DMS79 (cell line): ENCODE data around the gene GPX2.

Source experiments
- DNase-seq: peaks from one replicate; lab custom pipeline; 2025; lab: John Stamatoyannopoulos, UW

Gene GPX2

DNA sequence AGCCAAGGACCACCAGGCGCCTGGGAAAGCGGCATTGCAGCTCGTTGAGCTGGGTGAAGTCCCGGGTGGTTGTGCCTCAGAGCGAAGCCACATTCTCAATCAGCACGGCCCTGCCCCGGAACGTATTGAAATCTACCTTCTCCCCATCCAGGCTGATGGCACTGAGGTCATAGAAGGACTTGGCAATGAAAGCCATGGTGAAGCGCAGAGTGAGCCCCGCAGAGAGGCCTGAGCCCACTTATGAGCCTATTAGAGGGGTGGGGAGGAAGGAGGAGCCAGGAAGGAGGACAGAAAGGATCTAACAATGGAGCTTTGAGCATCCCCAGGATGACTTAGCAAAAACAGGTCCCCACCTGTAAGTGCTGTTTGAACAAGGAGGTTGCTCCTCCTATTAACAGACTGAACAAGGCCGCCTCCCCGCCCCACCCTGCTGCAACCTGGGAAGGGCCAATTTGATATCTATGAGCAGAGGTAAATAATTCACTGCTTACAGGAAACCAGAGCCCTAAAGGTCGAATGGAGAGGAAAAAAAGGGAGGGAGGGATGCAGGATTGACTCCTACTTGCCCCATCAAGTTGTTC is at the start of gene GPX2:
GPX2 (minus strand) TSS at position 215 of the 581 bp plus-strand sequence; CDS start at position 196, 19 bp downstream.
- DNase-seq, result peak; percentile 100

DNA sequence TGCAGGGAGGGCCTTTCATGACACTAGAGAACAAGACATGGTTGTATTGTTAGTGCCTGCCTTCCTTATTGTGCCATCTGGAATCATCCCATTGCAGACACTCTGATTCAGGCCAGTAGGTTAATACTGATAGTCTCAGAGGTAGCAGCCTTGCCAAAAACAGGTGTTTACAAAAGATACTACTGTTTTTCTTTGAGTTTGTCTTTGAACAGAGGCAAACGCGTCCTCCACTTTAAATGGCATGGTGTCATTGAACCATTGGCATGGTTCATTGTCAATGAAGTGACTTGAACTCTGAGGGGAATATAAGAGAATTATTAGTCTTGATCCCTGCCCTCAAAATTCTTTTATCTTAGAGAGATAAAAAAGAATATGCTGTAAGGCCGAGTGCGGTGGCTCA is 48.4 kb upstream of the GPX2 start:
- no peak for DNase-seq

DNA sequence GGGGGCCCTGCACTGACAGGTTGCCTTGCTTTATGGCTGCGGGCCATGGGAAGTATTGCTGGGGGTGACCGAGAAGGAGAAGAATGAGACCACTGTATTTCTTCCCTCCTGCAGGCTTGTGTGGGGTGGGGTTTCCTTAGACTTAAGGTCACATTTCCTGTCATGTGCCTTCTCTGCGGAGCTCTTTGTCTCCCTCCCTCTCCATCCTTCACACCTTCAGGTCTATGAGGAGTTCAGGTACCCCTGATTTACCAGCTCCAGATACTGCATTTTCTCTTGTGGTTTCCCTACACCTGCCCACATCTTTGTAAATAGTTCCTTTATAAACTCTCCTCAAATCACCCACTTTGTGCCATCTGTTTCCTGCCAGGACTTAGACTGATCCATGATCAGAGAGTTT is 47.8 kb upstream of the GPX2 start:
- no peak for DNase-seq

DNA sequence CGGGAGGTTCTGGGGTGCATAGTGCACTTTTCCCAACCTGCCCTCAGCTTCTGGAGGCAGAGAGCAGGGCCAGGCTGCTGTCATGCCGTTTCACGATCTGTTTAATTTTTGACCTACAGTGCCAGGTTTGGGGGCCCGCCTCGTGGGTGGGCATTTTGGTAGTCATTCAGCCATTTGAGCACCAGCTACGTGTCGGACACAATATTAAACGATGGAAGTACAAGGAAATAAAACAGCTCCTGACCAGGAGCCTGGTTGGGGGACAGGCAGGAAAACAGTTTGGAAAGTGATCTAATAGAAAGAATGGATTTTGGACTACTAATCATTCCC is 44.9 kb upstream of the GPX2 start:
- peak; percentile 75 for DNase-seq

DNA sequence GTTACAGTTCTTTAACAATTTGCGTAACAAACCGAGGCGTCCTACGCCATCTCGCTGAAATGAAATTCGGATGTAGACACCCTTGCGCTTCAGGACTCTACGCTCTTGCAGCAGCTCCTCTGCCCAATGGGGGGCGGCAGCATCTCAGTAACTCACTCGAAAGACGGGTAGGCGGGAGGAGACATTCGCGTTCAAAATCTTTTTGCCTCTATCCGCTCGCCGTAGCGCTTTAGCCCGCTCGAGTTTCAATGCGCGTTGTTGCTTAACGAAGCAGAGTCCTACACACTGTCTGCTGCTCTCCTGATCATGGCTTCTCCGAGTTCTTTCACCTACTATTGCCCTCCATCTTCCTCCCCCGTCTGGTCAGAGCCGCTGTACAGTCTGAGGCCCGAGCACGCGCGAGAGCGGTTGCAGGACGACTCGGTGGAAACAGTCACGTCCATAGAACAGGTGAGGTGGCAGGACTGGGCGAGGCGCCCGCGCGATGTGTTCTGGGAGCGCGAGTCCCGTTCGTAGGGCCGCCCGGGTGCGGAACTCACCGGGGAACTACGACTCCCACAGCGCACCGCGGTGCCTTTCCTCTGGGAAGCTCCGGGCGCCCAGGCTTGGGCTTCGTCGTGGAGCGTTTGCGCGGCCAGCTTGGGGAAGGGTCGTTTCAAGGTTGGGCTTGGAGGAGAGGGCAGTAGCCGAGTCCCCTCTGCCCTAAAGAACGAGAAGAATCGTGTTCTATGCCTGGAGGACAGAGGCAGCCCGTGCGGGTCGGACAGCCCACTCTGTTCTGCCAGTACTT is 44.3 kb upstream of the GPX2 start, which contains the start of gene FNTB:
FNTB (plus strand) TSS at position 248 of the 790 bp plus-strand sequence; CDS start at position 307, 59 bp downstream.
- peak; percentile 97 for DNase-seq

DNA sequence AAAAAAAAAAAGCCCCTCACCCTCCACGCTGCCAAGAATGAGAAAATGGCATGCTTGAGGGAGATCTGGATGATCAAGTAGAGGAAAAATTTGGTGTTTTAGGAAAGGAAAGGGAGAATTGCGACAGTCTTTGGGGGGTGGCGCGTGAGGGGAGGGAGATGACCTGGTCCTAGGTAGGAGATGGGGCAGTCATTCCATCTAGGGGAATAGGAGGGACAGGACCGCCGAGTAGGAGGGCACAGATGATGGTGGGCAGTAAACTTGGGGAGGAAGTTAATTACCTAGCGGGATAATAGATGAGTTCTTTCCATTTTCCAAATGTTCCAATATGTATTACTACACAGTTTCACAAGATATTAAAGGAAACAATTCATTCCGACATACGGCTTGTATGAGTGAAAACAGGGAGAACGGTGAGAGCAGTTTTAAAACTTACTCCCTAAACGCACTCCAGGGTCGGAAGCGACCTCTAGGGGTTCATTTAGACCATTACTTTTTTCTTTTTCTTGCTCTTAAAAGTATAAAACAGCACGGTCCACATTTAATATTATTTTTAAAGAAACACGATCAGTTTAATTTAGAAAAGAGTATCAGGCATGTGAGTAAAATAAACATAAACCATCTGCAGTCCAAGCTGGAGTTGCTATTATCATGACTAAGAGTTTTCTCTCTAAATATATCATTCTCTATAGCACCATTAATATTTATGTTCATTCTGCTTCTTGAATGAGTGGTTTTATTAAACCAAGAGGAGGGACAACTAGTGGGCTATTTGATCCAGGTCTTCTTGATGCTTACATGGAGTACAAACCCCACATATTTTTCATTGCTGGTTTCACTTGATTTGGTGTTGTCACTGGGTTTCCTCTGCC is 41.1 kb upstream of the GPX2 start:
- DNase-seq, result peak; percentile 45

DNA sequence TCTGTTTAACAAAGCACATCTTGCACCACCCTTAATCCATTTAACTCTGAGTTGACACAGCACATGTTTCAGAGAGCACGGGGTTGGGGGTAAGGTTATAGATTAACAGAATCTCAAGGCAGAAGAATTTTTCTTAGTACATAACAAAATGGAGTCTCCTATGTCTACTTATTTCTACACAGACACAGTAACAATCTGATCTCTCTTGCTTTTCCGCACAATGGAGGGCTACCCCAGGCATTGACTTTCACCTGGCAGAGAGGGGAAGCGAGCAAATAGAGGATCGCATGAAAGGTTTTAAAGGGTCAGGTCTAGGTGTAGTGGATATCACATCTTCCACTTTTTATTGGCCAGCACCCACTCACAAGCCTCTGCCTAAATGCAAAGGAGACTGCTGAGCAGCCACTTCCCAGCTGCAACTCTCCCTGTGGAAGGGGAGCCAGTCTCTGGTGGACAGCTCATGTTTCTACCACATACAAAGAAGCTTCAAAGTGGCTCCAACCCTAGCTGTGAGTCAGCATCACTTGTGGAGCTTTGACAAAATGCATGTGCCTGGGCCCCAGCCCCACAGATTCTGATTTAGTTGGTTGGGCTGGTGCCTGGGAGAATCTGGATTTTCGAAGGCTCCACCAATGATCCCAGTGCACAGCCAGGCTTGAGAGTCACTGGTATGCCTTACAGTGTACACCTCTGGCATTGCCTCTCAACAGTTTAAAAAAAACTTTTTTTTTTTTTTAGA is 37.0 kb upstream of the GPX2 start:
- DNase-seq, result peak; percentile 80

DNA sequence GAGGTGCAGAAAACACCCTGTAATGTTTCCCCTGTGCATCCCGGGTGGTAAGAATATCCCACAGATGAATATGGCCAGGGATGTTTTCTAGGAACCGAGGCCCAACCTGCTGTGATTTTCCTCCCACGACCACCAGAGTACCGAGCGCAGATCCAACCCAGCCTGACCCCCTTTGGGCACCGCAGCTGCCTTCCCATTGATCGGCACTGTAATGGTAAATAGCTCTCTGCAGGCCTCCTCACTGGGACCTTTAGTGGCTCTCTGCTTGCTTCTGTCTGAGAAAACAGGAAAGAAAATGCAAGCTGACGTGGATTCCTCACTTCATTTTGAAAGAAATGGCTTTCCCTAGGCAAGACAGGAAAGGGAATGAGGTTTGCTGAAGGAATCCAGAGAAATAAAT is 32.0 kb upstream of the GPX2 start:
- DNase-seq, result no peak

DNA sequence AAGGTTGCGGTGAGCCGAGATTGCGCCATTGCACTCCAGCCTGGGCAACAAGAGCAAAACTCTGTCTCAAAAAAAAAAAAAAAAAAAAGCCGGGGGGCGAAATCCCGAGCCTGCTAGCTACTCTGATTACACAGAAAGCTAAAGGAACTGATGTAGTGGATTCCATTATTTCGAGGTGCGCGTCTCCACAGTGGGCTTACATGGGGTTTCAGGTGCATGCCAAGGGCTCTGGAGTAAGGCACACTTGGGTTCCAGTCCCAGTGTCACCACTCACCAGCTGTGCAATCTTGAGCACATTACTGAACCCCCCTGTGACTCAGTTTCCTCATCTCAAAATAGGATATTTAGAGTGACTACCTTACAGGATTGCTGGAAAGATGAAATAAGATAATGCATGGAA is 31.3 kb upstream of the GPX2 start:
- no peak for DNase-seq

DNA sequence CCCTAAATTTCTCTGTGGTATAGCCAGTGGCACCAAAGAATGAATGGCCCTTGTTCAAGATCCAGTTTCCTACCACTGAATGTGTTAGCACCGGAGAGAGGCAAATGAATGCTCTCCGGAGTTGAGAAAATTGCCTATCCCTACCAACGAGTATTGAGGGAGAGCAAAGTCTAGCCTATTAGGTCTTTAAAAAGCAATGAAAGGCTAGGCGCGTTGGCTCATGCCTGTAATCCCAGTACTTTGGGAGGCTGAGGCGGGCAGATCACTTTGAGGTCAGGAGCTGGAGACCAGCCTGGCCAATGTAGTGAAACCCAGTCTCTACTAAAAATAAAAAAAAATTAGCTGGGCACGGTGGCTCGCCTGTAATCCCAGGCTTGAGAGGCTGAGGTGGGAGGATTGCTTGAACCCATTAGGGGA is 30.5 kb upstream of the GPX2 start:
- no peak for DNase-seq

DNA sequence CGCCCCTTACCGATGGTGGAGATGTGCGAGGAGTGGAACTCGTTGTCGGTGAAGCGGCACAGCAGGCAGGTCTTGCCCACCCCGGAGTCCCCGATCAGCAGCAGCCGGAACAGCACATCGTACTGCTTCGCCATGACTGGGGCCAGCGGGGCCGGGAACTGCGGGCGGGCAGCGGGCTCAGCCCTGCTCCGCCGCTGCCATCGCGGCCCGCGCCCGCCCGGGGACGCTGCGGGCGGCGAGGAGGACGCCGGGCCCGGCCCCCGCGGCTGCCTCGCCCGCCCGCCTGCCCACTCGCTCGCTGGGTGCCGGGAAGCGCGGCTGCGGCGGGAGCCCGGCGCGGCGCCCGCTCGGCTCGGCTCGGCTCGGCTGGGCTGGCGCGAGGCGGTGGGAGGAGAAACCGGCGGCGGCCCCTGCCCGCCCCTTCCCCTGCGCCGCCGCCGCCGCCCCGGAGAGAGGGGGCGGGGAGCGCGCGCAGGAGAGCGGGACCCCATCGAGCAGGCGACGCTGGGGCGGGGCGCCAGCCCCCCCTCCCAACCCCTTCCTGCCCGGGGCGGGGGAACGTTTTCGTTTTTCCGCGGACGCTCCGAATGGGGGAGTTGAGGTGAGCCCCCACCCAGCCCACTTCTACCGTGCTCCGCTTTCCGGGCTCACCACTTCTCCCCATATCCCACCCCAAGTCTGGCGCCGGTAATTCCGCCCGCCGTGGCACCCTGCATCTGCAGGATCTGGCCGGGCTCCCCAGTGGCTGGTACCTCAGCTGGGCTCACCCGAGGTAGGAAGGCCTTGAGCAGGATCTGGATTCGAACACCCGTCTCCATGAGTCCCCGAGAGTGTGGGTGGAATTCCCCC is 29.6 kb upstream of the GPX2 start, which contains the start of gene RAB15:
RAB15 (minus strand) TSS at position 394 of the 849 bp plus-strand sequence; CDS start at position 134, 260 bp downstream.
- DNase-seq, result peak; percentile 12

DNA sequence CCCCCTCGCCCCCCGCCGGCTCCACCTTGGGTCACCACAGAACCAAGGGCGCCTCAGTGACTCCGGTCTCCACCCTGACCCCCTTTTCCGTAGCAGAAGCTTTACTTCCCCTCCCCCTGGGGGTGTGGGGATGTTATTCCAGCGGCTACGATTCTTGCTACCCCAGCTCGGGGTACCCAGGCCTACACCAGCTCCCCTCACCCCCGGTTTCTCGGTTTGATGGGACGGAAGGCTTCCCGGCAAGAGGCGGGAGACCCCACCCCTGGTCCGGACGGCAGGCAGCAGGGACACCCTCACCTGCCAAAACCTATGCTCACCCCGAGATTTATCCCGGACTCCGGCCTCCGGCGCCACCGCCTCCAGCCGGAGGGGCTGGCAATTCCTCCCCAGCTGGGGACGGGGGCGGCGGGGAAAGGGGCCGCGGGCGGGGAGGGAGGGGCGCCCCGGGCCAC is 29.0 kb upstream of the GPX2 start:
- DNase-seq, result no peak

DNA sequence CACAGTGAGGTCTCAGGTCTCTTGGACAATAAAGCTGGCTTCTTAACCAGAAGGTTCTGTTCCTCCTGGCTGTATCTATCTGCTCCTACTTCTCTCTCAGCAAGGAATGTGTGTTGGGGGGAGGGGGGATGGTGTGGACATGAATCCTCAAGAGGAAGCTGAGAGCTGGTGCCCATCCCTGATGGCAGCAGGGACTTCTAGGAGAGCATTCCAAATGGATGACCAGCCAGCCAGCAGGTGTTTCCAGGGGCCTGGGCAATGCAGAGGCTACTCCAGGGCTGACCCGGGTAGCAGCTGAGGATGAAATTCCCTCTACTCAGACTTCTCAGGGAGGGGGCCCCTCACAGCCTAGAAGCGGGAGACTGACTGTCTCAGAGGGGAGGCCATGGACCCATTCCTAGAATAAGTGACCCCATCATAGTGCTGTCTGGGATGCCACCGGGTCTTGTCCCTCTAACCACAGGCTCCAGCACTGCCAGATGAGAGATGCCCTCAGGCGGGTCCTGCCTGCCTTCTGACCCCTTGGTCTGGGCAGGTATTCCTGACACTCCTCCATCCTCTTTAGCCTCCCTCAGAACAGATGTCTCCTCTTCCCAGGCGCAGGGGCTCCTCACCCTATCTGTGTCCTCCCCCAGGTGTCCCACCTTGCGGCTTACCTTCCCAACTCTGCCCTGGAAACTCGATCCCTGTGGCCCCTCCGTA is 28.4 kb upstream of the GPX2 start:
- DNase-seq, result no peak

DNA sequence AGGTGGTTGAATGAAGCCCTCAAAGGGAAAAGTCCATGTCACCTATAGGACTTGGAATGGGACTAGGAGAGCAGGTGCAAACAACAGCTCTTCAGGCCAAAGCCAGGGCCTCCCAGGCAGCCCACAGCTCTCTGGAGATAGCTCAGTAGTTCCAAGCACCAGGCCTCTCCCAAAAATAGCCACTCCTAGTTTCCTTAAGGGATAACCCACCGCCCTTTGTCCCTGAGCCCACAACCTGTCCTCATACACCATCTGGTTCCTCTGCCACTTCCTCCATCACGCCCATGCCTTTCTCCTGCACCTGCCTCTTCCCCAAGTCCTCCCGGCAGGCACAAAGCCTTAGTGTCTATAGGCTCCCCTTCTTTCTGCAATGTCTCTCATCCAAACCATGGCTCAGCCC is 27.5 kb upstream of the GPX2 start:
- no peak for DNase-seq

DNA sequence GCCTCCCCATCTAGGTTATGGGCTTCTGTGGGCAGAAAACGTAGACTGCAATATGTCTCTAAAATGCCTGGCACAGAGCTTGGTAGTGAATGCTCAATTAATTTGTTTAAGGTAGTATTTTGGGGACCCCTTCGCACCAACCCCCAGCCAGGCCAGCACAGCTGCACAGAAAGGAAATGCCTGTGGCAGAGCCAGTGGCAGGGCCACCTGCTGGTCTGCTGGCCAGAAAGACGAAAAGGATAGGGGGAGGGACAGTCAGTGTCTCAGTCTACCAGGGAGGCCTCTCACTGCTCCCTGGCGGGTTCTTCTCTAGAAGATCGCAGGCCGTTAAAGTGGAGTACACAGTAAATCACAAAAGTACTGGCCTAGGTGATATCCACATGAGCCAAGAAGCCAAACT is 26.1 kb upstream of the GPX2 start:
- DNase-seq, result no peak

DNA sequence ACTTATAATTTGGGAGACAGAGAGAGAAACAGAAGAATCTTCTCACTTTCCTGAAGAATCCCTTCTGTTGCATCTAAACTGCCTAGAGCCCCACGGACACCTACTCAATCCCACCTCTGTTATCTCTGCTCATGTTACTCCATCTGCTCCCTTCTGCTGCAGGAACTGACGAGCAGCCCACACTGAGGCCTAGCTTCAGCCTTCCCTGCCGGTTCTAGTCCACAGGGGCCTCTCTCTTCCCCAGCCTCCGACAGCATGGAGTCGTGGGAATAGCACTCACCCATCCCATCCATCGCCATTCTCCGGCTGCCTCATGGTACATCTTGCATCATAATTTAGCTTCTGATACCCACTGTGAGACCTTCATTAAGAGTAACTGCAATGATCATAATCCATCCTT is 25.6 kb upstream of the GPX2 start:
- DNase-seq, result no peak

DNA sequence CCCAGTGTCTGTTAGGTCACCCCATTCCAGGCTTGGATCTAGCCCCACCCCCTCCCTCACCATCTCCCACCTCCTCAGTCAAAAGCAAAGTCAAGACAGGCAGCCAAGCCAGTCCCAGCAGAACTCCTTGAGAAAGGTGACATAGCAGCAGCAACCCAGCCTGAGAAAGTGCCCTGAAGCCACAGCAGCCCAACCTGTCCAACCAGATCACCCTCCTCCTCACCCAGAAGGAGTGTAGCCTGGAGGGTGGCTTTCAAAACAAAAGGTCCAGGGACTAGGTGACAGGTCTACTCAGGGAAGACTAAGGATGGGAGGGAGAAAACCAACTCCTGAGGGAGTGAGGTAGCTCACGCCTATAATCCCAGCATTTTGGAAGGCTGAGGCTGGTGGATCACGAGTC is 24.4 kb upstream of the GPX2 start:
- DNase-seq, result no peak

DNA sequence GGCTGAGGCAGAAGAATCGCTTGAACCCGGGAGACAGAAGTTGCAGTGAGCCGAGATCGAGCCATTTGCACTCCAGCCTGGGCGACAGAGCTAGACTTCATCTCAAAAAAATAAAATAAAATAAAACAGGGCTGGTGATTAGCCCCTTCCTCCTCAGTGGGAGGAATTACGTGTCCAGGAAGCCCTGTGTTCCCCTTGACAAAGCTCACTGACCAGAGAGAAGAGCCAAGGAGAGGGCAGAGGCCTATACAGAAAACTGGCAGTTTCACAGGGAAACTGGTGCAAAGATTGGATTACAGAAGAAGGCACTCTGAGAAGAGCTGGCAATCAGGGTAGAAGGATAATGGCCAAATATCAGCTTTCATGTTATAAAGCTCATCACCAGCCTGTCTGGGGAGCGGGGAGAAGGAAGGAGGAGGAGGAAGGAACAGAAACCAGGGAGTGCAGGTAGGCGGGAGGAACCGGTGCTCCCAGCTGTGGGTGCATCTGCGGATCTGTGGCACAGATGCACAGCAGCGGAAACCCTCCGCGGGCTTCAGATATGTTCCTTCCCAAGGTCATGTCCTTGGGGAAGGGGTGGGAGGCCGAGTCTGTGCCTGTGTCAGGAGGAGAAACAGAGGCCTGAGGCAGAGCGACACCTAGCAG is 22.9 kb upstream of the GPX2 start:
- DNase-seq, result no peak

DNA sequence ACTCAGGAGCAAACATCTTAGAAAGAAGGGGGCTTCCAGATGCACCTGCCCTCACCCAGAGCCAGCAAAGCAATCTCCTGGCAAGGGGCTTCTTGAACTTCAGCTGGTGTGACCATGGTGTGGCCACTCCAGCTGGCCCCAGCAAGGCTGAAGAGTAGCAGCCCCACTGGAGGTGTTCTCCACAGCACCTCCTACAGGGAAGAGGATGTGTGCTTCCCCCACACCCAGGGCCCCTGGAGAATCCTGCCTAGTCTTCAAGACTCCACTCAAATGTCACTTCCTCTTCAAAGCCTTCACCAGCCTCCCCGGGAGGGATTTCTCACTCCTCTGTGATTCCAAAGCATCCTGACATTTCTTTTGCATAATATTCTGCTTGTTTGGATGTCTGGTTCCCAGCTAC is 21.1 kb upstream of the GPX2 start:
- DNase-seq, result no peak

DNA sequence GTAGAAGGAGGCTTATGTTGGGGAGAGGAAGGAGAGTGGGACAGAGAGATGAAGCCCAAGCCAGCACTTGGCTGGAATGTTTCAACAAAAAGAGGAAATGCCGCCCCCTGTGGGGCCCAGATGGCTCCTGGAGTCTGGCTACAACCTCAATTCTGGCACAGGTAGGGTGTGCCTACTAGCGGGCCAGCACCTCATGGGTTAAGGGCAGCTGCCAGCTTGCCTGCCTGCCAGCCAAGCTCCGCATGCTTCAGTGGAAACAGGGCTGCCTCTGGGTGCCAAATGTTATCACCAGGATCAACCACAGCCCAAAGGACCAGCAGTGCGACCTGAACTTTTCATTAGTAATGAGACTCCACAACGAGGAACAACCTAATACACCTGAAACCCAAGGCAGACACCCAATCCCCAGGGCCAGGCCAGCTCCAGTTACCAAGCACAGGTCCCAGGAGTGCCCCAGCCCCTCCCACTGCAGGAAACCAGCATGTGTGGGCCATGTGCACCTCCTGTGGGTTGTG is 18.3 kb upstream of the GPX2 start:
- DNase-seq, result peak; percentile 97
